Sciatic nerve (tissue), 1 donor: ENCODE measurements around the gene ZNF575. TPM values are rescaled to one million over a fixed set of nuclear protein-coding genes. Genes with fewer than 3 reads are reported as not detected.

Experiments used
- total RNA-seq: library from RNA; stranded (reverse); fragmentation: NEBNext Ultra II Directional; extraction: Animal tissue kit (Norgen Biotek cat#: 25700); gene quantifications from one replicate; pipeline ENCODE4 v1.2.1, GENCODE V29; 2021
- donor health status: DM: no; HTN: no; CAD: no.

Gene ZNF575
- total RNA-seq, 1 donor from 2014 or later: 5.3 TPM

Other genes starting within 250 kb of the ZNF575 start
- 19.3 TPM for gene CD177, start 179.5 kb upstream of the ZNF575 start, total RNA-seq
- gene TEX101, start 118.3 kb upstream of the ZNF575 start, total RNA-seq: not detected
- gene LYPD3, start 67.6 kb upstream of the ZNF575 start, total RNA-seq: 1.6 TPM
- gene PHLDB3, start 28.4 kb upstream of the ZNF575 start, total RNA-seq: 12.7 TPM
- gene ETHE1, start 6.0 kb upstream of the ZNF575 start, total RNA-seq: 33.3 TPM
- 24.8 TPM for gene XRCC1, start 42.3 kb downstream of the ZNF575 start, total RNA-seq
- gene PINLYP, start 42.6 kb downstream of the ZNF575 start, total RNA-seq: 8.0 TPM
- gene IRGQ, start 62.9 kb downstream of the ZNF575 start, total RNA-seq: 22.2 TPM
- gene ZNF576, start 63.4 kb downstream of the ZNF575 start, total RNA-seq: 14.3 TPM
- 0.58 TPM for gene SRRM5, start 78.9 kb downstream of the ZNF575 start, total RNA-seq
- gene ZNF428, start 86.4 kb downstream of the ZNF575 start, total RNA-seq: 39.1 TPM
- 175 TPM for gene CADM4, start 106.7 kb downstream of the ZNF575 start, total RNA-seq
- 36.9 TPM for gene PLAUR, start 137.0 kb downstream of the ZNF575 start, total RNA-seq
- not detected for gene IRGC, start 182.9 kb downstream of the ZNF575 start, total RNA-seq
- gene SMG9, start 221.8 kb downstream of the ZNF575 start, total RNA-seq: 41.1 TPM
- gene KCNN4, start 247.8 kb downstream of the ZNF575 start, total RNA-seq: 3.0 TPM